Esophagus muscularis mucosa (tissue), 4 donors: ENCODE measurements around the gene SUPT20HL2. TPM values are rescaled to one million over a fixed set of nuclear protein-coding genes. Genes with fewer than 3 reads are reported as not detected.

Experiments
- DNase-seq: peaks from one replicate; pipeline ENCODE4 v3.0.0-alpha.2; 2017; ENCODE audit errors: extremely low spot score
- H3K27ac ChIP-seq, 4 donors: fragments of 200-600 bp; sonication (generic); replicated peaks in 1 of 4; 1 replicate in 3 of 4; 2 replicates in 1 of 4; pipeline ENCODE4 v1.5.1; 2016 to 2019; ENCODE audit warnings: mild to moderate bottlenecking in 1 of 4
- H3K27me3 ChIP-seq, 4 donors: fragments of 200-600 bp; sonication (generic); one replicate each; pipeline versions ENCODE4 v1.5.1 to v1.6.0; 2016 to 2019
- H3K36me3 ChIP-seq, 4 donors: fragments of 200-600 bp; sonication (generic); one replicate each; pipeline ENCODE4 v1.5.1; 2016 to 2019
- H3K4me1 ChIP-seq, 4 donors: fragments of 200-600 bp; sonication (generic); one replicate each; pipeline ENCODE4 v1.5.1; 2016 to 2019
- H3K4me3 ChIP-seq, 4 donors: fragments of 200-600 bp; sonication (generic); 1 replicate in 2 of 4; 2 replicates in 2 of 4; pipeline ENCODE4 v1.5.1; 2016 to 2019; ENCODE audit warnings: mild to moderate bottlenecking in 4 of 4, moderate library complexity in 1 of 4
- H3K9me3 ChIP-seq, 4 donors: fragments of 200-600 bp; sonication (generic); 1 replicate in 3 of 4; 2 replicates in 1 of 4; pipeline ENCODE4 v1.5.1; 2016 to 2019
- CTCF ChIP-seq, 3 experiments: fragments of 200-600 bp in 2 of 3; fragments of 450-650 bp in 1 of 3; sonication (generic) in 2 of 3; IDR thresholded peaks; one replicate each; pipeline ENCODE4 v1.5.1; 2017 to 2019; ENCODE audit warnings: antibody characterized with exemption in 3 of 3, mild to moderate bottlenecking in 2 of 3, moderate library complexity in 1 of 3
- EP300 ChIP-seq: sonication (generic); formaldehyde crosslinking; IDR thresholded peaks from one replicate; pipeline ENCODE4 v1.6.1; 2017; ENCODE audit warnings: antibody characterized with exemption
- POLR2A ChIP-seq: fragments of 450-650 bp; IDR thresholded peaks from one replicate; pipeline ENCODE4 v1.6.1; 2017; ENCODE audit warnings: antibody characterized with exemption, moderate library complexity, mild to moderate bottlenecking, low read depth
- POLR2AphosphoS5 ChIP-seq, 2 donors: sonication (generic); formaldehyde crosslinking; IDR thresholded peaks; one replicate each; pipeline ENCODE4 v1.6.1; 2017; ENCODE audit warnings: antibody characterized with exemption in 2 of 2
- WGBS: methylation state at CpG from one replicate; pipeline ENCODE4 v1.1.5; 2018; 5-methylcytosine and 5-hydroxymethylcytosine counted together
- intact Hi-C: fragments of 100-400 bp; cut with DNase I; formaldehyde crosslinking; loops from one replicate; pipeline ENCODE4 v1.15.1; 2023
- total RNA-seq, 4 donors: library from RNA; depleted of rRNA; stranded (reverse); fragments of >200 nt; gene quantifications; one replicate each; pipeline versions ENCODE4 v1.1.0 to v1.2.1, GENCODE V29; 2016

Gene SUPT20HL2
- total RNA-seq, 4 donors from 2014 or later, result 0.33 TPM; not detected in 3

GRCh38 chrX:24350217-24350616, 36.3 kb upstream of the SUPT20HL2 start:
- Histone ChIP-seq H3K4me3 (no peak overlapping the region), H3K4me1 (no peaks in the 10 kb centered on the region), H3K36me3 (no peaks in the 10 kb centered on the region), H3K9me3 (no peaks in the 10 kb centered on the region), H3K27me3 (no peaks in the 10 kb centered on the region), H3K27ac (no peak overlapping the region)
- 88% methylated on average over 4 of the region's 4 CpGs for WGBS
- no peak for TF ChIP-seq EP300
- TF ChIP-seq POLR2A, result no peak
- intact Hi-C loops, result no loop called here
- no peak for DNase-seq

GRCh38 chrX:24347881-24348280, 34.0 kb upstream of the SUPT20HL2 start:
- DNase-seq, result no peak
- 47% methylated on average over 1 of the region's 1 CpG for WGBS
- Histone ChIP-seq H3K27ac (no peak overlapping the region), H3K4me1 (no peaks in the 10 kb centered on the region), H3K4me3 (no peak overlapping the region), H3K36me3 (no peaks in the 10 kb centered on the region), H3K27me3 (no peaks in the 10 kb centered on the region), H3K9me3 (no peaks in the 10 kb centered on the region)
- TF ChIP-seq POLR2AphosphoS5 (IDR thresholded peaks at IDR 0.05) (no peak), CTCF (IDR thresholded peaks at IDR 0.05) (no peak), EP300 (no peak), POLR2A (no peak)
- intact Hi-C loops, result no loop called here

GRCh38 chrX:24343719-24344118, 29.9 kb upstream of the SUPT20HL2 start:
- 76% methylated on average over 9 of the region's 9 CpGs for WGBS

GRCh38 chrX:24341795-24342194, 27.9 kb upstream of the SUPT20HL2 start:
- no peak for TF ChIP-seq EP300
- no peak for TF ChIP-seq CTCF (IDR thresholded peaks at IDR 0.05)
- no peak for TF ChIP-seq POLR2A
- TF ChIP-seq POLR2AphosphoS5 (IDR thresholded peaks at IDR 0.05), result no peak
- no peaks in the 10 kb centered on the region for H3K27me3 ChIP-seq
- H3K4me3 ChIP-seq, result no peak overlapping the region
- no peaks in the 10 kb centered on the region for H3K4me1 ChIP-seq
- H3K9me3 ChIP-seq, result no peaks in the 10 kb centered on the region
- no peak for DNase-seq
- 56% methylated on average over 1 of the region's 1 CpG for WGBS
- intact Hi-C loops, result no loop called here
- H3K27ac ChIP-seq, result no peak overlapping the region
- H3K36me3 ChIP-seq, result no peaks in the 10 kb centered on the region

More at GRCh38 chrX:24343719-24344118, 29.9 kb upstream of the SUPT20HL2 start:
- no peaks in the 10 kb centered on the region for H3K4me1 ChIP-seq
- no peak overlapping the region for H3K27ac ChIP-seq
- no peaks in the 10 kb centered on the region for H3K9me3 ChIP-seq
- TF ChIP-seq POLR2AphosphoS5 (IDR thresholded peaks at IDR 0.05) (no peak), EP300 (no peak)
- H3K27me3 ChIP-seq, result no peaks in the 10 kb centered on the region
- no peak for DNase-seq
- intact Hi-C loops, result no loop called here
- H3K36me3 ChIP-seq, result no peaks in the 10 kb centered on the region
- H3K4me3 ChIP-seq, result no peak overlapping the region

DNA sequence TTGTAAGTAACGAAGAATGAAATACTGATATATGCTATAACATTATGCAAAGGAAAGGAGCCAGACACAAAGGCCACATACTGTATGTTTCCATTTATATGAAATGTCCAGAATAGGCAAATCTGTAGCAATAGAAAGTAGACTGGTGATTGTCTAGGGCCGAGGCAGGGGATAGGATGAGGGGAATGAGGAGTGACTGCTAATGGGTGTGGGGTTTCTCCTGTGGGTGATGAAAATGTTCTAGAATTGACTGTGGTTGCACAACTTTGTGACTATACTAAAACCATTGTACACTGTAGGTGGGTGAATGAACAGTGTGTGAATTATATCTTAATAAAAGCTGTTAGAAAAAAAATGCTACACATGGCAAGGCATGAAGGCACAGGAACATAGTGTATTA, 26.6 kb upstream of the SUPT20HL2 start:
- Histone ChIP-seq H3K4me3 (no peak overlapping the region), H3K9me3 (no peaks in the 10 kb centered on the region), H3K36me3 (no peaks in the 10 kb centered on the region), H3K27ac (no peak overlapping the region), H3K4me1 (no peaks in the 10 kb centered on the region), H3K27me3 (no peaks in the 10 kb centered on the region)
- TF ChIP-seq POLR2AphosphoS5 (IDR thresholded peaks at IDR 0.05) (no peak), POLR2A (no peak), EP300 (no peak), CTCF (IDR thresholded peaks at IDR 0.05) (no peak)
- intact Hi-C loops, result no loop called here
- WGBS, result 89% methylated on average over 2 of the region's 2 CpGs
- no peak for DNase-seq

DNA sequence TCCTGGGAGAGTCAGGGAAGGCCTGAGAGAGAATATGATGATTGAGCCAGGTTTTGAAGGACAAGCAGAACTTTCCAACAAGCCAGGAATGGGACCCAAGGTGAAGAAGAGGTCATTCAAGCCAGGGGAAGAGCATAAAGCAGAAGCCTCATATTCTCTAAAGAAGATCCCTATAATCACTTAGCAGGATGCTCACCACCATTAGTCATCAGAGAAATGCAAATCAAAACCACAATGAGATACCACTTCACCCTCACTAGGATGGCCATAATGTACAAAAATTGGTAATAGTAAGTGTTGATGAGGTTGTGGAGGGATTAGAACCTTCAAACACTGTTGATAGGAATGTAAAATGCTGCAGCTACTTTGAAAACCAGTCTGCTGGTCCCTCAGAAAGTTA, 26.0 kb upstream of the SUPT20HL2 start:
- Histone ChIP-seq H3K9me3 (no peaks in the 10 kb centered on the region), H3K36me3 (no peaks in the 10 kb centered on the region), H3K4me3 (no peak overlapping the region), H3K27me3 (no peaks in the 10 kb centered on the region), H3K4me1 (no peaks in the 10 kb centered on the region), H3K27ac (no peak overlapping the region)
- no peak for TF ChIP-seq CTCF (IDR thresholded peaks at IDR 0.05)
- intact Hi-C loops, result no loop called here
- no peak for DNase-seq
